NT2/D1 (cell line): ENCODE results near the gene FAM98C.

Experiments
- YY1 ChIP-seq: IDR thresholded peaks from 2 replicates; pipeline ENCODE4 v1.6.1; 2011; ENCODE audit not compliant: insufficient read length, insufficient read depth
- ZNF274 ChIP-seq: IDR thresholded peaks from 2 replicates; pipeline ENCODE4 v1.6.1; 2011; ENCODE audit warnings: mild to moderate bottlenecking, low read depth, low read length

GRCh38 chr19:38433268-38433733, 30.4 kb downstream of the FAM98C start, which contains the start of gene RYR1:
- no peak for TF ChIP-seq ZNF274
- no peak for TF ChIP-seq YY1
